ENCODE measurements around the gene PRSS57. TPM values are rescaled to one million over a fixed set of nuclear protein-coding genes. Genes with fewer than 3 reads are reported as not detected.

Gene PRSS57
- total and polyA plus RNA-seq, 2 of the 13 experiments (the other 11 are each of a cell fraction or from before 2014, with no cell fraction given): 0.12 TPM; not detected in 1

GRCh38 chr19:660793-661426, 34.3 kb downstream of the PRSS57 start (continued):
- TF ChIP-seq THRA (CRISPR knock-in tag; IDR thresholded peaks at IDR 0.05; ENCODE audit: borderline replicate concordance) (peak; percentile 91; the same call in 1 of the 2 replicates), ZNF737 (CRISPR knock-in tag; IDR thresholded peaks at IDR 0.05; ENCODE audit: borderline replicate concordance) (no peak), ZNF558 (CRISPR knock-in tag; IDR thresholded peaks at IDR 0.05; ENCODE audit: borderline replicate concordance) (no peak; the same call in 1 of the 2 replicates), RXRB (CRISPR knock-in tag; IDR thresholded peaks at IDR 0.05; ENCODE audit: borderline replicate concordance) (peak; percentile 92), ZNF326 (CRISPR knock-in tag; IDR thresholded peaks at IDR 0.05; ENCODE audit: borderline replicate concordance) (peak; percentile 63; the same call in 1 of the 2 replicates), MAFG (CRISPR knock-in tag; IDR thresholded peaks at IDR 0.05) (no peak), ATM (IDR thresholded peaks at IDR 0.05; ENCODE audit: borderline replicate concordance) (no peak), SOX6 (IDR thresholded peaks at IDR 0.05) (no peak), SOX6 (CRISPR knock-in tag; IDR thresholded peaks at IDR 0.05) (peak; percentile 85), ZGPAT (CRISPR knock-in tag; IDR thresholded peaks at IDR 0.05) (peak; percentile 93), ZNF616 (CRISPR knock-in tag; IDR thresholded peaks at IDR 0.05; ENCODE audit: low read depth) (no peak), AGO2 (optimal IDR thresholded peaks at IDR 0.05; ENCODE audit: low read depth, low read length) (peak; percentile 67), ZNF281 (CRISPR knock-in tag; IDR thresholded peaks at IDR 0.05; ENCODE audit: borderline replicate concordance) (no peak; the same call in 1 of the 2 replicates), ZNF672 (CRISPR knock-in tag; IDR thresholded peaks at IDR 0.05) (0 out of 2 replicates have a peak, but pooled peaks have one; percentile 72), NFKB2 (CRISPR knock-in tag; IDR thresholded peaks at IDR 0.05; ENCODE audit: borderline replicate concordance) (peak; percentile 66; the same call in 1 of the 2 replicates), U2AF2 (IDR thresholded peaks at IDR 0.05; ENCODE audit: low read depth, low read length) (no peak), MTF2 (CRISPR knock-in tag; IDR thresholded peaks at IDR 0.05; ENCODE audit: borderline replicate concordance) (no peak), ZNF296 (CRISPR knock-in tag; conservative IDR thresholded peaks at IDR 0.05) (no peak), PTBP1 (IDR thresholded peaks at IDR 0.05; ENCODE audit: low read depth, low read length, poor library complexity, severe bottlenecking) (no peak), NCOA1 (CRISPR knock-in tag; IDR thresholded peaks at IDR 0.05) (no peak), ELF3 (CRISPR knock-in tag; IDR thresholded peaks at IDR 0.05) (peak; percentile 91), SPEN (CRISPR knock-in tag; IDR thresholded peaks at IDR 0.05; ENCODE audit: low read depth) (peak; percentile 87; the same call in 1 of the 2 replicates), ZFP1 (CRISPR knock-in tag; IDR thresholded peaks at IDR 0.05) (no peak; the same call in 1 of the 2 replicates), HMGA1 (CRISPR knock-in tag; conservative IDR thresholded peaks at IDR 0.05) (no peak), MTA3 (CRISPR knock-in tag; IDR thresholded peaks at IDR 0.05) (no peak), ZFP41 (CRISPR knock-in tag; IDR thresholded peaks at IDR 0.05; ENCODE audit: borderline replicate concordance) (0 out of 2 replicates have a peak, but pooled peaks have one; percentile 17)

Measured in HepG2 (cell line).